Gastrocnemius medialis (tissue), 4 donors: ENCODE measurements around the gene ENGASE.

Experiments
- POLR2A ChIP-seq, 2 donors: fragments of 450-650 bp; IDR thresholded peaks; one replicate each; pipeline ENCODE4 v1.6.1; 2017; ENCODE audit warnings: antibody characterized with exemption in 2 of 2, mild to moderate bottlenecking in 2 of 2, moderate library complexity in 2 of 2
- TF ChIP-seq, protein P1 (sequence below), 5 experiments: fragments of 450-650 bp in 3 of 5; fragments of 200-600 bp in 2 of 5; sonication (generic) in 2 of 5; IDR thresholded peaks in 4 of 5; conservative IDR thresholded peaks in 1 of 5; 1 replicate in 4 of 5; 2 replicates in 1 of 5; pipeline ENCODE4 v1.5.1; 2016 to 2019; ENCODE audit warnings: antibody characterized with exemption in 5 of 5, mild to moderate bottlenecking in 3 of 5, moderate library complexity in 3 of 5

DNA sequence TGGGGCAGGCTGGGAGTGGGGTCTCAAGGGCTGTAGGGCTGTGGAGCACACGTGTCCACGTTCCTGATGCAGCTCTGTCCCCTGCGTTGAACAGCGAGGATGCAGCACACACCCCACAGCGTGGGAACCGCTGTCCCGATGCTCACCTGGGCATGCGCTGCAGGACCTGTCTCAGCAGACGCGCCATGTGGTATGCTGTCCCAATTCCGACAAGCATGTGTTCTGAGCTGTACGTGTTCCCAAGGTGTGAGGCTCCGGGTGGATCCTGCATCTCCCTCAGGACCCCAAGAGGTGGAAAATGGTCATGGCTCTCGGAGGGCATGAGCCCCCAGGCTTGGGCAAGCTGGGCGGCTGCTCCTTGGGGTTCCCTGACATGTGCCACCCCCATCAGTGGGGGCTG lies 34.2 kb downstream of the ENGASE start:
- TF ChIP-seq, protein P1, sequence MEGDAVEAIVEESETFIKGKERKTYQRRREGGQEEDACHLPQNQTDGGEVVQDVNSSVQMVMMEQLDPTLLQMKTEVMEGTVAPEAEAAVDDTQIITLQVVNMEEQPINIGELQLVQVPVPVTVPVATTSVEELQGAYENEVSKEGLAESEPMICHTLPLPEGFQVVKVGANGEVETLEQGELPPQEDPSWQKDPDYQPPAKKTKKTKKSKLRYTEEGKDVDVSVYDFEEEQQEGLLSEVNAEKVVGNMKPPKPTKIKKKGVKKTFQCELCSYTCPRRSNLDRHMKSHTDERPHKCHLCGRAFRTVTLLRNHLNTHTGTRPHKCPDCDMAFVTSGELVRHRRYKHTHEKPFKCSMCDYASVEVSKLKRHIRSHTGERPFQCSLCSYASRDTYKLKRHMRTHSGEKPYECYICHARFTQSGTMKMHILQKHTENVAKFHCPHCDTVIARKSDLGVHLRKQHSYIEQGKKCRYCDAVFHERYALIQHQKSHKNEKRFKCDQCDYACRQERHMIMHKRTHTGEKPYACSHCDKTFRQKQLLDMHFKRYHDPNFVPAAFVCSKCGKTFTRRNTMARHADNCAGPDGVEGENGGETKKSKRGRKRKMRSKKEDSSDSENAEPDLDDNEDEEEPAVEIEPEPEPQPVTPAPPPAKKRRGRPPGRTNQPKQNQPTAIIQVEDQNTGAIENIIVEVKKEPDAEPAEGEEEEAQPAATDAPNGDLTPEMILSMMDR (IDR thresholded peaks at IDR 0.05 in 4 of 5, conservative IDR thresholded peaks at IDR 0.05 in 1 of 5) = no peak
- TF ChIP-seq POLR2A (IDR thresholded peaks at IDR 0.05) = no peak
